GM03348 (cell line): ENCODE results near the gene ST3GAL4.

ENCODE experiments used
- DNase-seq: peaks from one replicate; pipeline ENCODE4 v3.0.0; 2012; ENCODE audit warnings: low spot score

The ST3GAL4 gene

DNA sequence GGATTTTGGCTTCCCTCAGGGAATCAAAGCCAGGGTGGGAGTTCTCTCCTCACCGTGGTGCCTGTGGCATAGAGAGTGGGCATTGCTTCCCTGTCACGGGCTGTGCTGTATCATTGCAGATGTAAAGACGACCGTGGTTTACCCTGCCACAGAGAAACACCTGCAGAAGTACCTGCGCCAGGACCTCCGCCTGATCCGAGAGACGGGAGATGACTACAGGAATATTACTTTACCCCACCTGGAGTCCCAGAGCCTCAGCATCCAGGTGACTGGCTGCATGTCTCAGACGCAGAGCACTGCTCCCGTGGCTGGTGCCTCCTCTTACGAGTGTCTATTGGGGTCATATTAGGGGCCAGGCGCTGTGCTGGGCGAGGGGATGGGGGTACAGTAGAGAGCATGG is 24.2 kb upstream of the ST3GAL4 start:
- no peak for DNase-seq

- DNase-seq: peak; percentile 92
These were observed 23.2 kb upstream of the ST3GAL4 start for GRCh38 chr11:126332221-126332711.

- DNase-seq: no peak
These were observed 22.3 kb upstream of the ST3GAL4 start for GRCh38 chr11:126333142-126333541.

- peak; percentile 59 for DNase-seq
These were observed 20.6 kb upstream of the ST3GAL4 start for GRCh38 chr11:126334659-126335462.

DNA sequence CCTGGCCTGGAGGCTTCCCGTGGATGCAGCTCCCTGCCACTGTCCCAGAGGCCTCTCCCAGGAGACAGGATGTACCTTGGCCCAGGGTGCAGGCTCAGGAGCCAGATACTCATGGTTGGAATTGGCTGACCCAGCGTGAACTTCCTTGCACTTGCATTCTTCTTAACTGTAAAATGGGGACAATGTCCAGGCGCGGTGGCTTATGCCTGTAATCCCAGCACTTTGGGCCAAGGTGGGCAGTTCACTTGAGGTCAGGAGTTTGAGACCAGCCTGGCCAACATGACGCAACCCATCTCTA is 20.1 kb upstream of the ST3GAL4 start:
- DNase-seq: no peak

DNA sequence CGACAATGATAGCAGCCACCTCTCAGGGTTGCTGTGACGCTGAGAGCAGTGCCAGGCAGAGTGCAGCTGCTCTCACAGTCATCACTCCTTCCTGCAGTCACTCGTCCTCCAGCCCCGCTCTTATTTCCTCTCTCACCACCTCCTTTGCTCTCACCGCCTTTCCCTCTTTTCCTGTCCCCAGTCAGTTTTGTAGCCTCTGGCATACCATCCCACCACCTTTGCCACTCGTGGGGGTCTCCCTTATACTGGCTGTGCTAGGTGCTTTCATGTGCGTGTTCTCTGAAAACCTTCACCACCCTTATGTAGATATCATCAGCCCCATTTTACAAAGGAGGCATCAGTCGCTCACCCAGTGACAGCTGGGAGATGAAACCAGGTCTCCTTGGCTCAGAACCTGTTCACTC is 19.3 kb upstream of the ST3GAL4 start:
- DNase-seq: no peak

GRCh38 chr11:126336671-126337101 is 18.8 kb upstream of the ST3GAL4 start:
- DNase-seq: no peak

GRCh38 chr11:126337126-126337473 is 18.4 kb upstream of the ST3GAL4 start:
- DNase-seq: no peak

GRCh38 chr11:126337474-126338241 is 17.8 kb upstream of the ST3GAL4 start:
- no peak for DNase-seq

- no peak for DNase-seq
These were observed 17.0 kb upstream of the ST3GAL4 start for GRCh38 chr11:126338346-126339055.

DNA sequence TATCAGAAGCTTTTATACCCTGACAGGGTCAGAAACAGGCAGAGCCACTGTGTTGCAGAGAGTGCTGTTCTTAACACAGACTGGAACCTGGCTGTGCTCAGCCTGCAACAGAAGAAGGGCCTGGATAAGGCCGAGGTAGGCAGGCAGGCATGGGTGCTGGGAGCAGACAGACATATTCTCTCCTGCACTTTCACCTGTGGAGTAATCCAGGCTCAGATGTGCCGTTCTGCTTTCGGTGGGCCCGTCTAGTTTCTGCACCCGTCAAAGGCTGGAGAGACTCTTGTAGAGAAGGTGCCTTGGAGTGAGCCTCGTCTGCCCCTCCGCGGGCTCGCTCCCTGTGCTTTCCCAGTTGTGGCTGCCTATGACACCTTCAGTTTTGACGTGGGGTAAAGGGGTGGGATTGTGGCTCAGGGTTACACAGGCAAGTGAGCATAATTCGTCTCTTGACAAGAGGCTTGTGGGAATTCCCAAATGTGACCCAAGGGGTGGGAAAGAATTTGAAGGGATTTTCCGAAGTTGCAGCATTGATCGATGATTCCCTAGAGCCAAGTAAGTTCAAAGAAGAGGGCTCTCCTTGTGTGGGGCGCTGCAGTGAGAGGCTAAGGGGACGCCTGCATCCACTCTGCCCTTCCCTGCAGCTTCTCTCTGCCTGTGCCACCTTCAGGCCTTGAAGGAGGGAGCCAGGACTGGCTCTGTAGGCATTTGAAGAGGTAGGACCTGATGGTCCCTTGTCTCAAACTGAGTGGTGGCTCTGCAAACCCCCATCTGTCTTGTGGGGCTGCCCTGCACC is 16.2 kb upstream of the ST3GAL4 start:
- DNase-seq: no peak

DNA sequence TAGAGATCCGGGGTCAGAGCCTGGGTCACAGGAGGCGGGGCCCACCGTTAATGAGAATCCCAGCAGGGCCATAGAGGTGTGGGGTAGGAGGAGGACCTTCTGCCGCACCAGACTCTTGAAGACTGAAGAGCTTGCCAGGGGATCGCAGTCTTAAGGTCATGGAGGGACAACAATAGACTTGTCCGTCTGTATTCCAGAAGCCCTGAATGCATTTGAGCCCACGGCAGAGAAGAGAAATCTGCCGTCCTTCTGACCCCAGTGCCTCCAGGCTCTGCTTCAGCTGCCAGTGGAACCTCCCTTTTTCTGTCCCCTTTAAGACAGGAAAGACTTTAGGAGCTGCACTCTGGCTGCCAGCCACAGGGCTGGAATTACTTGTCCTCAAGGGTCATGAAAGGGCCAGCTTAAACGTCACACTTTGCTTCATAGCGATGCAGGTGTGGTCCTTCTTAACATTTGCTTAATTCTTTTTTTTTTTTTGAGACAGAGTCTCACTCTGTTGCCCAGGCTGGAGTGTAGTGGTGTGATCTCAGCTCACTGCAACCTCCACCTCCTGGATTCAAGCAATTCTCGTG is 15.5 kb upstream of the ST3GAL4 start:
- DNase-seq: no peak

DNA sequence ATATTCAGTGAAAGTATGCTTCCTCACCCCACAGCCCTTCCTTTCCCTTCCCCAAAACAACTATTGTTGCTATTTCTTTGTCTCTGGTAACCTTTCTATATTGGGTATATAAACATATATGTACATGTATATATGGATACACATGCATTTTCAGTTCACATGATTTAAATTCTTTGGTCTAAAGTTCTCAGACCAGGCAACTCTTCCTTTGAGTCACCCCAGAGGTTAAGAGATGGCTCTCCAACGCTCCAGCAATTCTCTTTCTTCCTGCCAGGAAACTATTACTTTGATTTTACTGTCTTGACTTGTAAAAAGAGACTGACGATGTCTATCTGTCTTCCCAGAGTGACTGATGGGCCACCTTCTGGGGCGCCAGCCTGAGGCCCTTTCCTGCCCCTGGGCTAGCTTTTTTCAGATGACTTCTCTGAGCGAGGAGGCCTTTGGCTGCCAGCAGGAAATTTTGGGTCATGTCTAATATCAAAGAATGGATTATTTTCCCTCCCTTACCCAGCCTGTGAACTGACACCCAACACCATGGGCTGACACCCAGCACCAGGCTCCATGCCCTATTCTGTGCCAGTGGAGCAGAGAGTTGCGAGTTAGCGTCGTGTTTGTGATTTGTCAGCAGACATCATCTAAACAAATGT is 14.4 kb upstream of the ST3GAL4 start:
- DNase-seq: no peak

- peak; percentile 61 for DNase-seq
These were observed 13.7 kb upstream of the ST3GAL4 start for GRCh38 chr11:126341760-126342161.

DNA sequence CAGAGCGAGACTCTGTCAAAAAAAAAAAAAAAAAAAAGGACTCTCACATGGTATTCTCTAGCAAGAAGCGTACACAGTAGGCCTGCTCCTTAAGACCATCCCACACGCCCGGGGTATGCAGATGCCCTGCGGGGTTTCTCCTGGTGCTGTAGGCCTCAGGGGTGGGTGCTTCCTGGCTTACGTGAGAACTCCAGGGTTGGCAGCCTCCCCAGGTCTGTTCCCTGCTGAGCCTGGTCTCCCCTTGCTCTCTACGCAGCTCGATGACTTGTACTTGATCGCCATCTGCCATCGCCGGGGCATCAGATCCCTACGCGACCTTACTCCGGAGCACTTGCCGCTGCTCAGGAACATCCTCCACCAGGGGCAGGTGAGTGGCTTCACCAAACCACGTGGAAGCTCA is 12.4 kb upstream of the ST3GAL4 start:
- DNase-seq: no peak

GRCh38 chr11:126344141-126345080 is 11.1 kb upstream of the ST3GAL4 start:
- DNase-seq: no peak

GRCh38 chr11:126345283-126345682 is 10.2 kb upstream of the ST3GAL4 start:
- DNase-seq: no peak

DNA sequence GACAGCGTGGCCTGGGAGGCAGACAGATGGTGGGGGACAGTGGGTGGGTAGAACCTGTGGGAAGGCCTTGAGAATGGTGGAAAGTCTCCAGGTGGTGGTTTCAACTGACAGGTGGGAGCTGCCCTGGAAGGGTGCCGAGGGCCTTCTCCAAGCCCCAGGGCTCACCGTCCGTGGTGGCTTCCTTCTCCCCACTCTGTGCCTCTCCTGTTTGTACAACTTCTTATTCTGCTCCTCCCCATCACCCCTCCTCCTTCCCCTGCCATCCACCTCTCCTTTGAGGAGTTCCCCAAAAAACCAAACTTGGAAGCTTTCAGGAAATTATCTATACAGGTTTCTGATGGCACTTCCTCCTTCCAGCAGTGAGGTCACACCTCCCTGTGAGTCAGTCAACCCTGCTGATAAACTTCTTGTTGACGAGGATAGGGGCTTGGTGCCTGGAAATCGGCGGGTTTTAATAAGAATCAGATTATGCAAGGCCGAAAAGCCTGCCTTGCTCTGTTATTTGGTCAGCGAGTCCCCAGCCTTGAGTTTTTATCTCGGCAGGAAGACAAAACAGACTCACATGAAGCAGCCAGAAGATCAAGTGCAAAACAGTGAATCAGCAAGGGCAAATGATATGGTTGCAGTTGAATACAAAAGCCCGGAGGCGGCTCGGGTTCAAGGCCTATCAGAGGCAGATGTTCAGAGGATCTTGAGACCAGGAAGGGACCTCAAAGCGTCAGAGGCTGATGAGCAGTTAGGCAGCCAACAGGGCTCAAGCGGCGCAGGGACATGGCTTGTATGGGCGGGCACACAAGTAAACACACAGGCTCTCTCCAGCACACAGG is 9.5 kb upstream of the ST3GAL4 start:
- peak; percentile 73 for DNase-seq

GRCh38 chr11:126346586-126346940 is 8.9 kb upstream of the ST3GAL4 start:
- no peak for DNase-seq
